GM19023 (cell line): ENCODE results near the gene SLC10A7.

Source experiments
- ATAC-seq: cut with Tn5 transposase; IDR thresholded peaks from one replicate; pipeline ENCODE4 v1.9.1; 2021; ENCODE audit warnings: mild to moderate bottlenecking, moderate library complexity; ENCODE audit not compliant: unreplicated experiment

SLC10A7 gene

DNA sequence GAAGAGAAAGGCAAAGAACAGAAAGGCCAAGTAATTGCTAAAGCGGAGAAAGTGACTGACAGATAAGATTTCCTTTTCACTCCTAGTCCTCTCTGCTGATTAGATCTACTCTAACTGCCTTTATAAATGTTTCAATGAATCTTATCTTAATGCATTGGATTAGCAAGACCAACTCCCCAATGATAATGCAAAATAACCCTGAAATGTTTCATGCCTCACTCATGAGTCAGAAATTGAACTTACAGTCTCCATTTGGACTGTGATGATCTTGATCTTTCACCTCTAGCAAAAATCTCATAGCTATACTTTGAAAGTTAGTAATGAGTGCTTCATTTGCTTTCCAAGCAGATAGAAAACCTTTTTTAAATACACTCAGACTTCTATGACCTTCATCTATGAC, 26.5 kb downstream of the SLC10A7 start:
- no peak for ATAC-seq

GRCh38 chr4:146494143-146494542, 27.6 kb downstream of the SLC10A7 start:
- no peak for ATAC-seq

DNA sequence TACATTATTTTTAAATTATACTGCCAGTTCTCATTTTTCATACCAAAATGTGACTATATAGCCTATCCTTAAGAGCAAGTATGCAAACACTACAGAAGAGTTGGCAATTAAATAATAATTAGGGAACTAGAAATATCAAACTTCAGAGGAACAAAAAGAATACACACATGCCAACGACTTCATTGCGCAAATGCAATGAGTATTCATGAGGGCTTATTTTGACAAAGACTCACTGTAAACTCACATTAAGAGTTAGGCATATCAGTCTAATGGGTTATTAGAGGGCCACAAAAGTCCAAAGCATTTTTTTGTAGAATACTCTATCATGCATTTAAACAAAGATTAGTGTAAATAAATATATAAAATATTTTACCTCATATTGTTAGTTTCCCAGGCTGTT, 31.6 kb downstream of the SLC10A7 start:
- ATAC-seq = no peak

DNA sequence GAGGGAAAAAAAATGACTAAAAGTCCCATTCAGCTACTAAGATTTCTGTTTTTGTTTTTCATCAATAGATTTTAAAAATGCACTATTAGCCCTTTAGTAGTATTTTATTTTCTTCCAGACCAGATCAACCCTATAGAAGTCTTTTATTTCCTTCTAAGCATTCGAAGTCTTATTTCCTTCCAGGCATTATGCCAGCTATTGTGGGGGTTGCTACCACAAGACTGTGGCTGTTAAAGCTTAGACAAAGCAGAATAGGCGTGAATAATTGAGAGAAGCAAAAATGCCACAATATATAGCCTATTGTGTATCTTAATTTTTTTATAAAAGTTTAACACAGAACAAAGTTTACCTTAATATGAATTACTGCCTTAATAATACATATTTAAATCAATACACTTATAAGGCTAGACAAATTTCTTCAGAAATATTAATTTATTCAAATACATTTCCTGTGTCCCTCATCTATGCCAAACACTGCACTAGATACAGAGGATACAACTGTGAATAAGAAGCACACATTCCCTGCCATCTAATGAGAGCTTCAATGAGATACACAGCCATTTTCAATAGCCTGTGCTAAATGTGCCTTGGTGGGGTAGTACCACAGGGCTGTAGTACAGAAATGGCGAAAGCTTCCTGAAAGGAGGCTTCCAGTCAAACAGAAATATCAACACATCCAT, 33.1 kb downstream of the SLC10A7 start:
- no peak for ATAC-seq

DNA sequence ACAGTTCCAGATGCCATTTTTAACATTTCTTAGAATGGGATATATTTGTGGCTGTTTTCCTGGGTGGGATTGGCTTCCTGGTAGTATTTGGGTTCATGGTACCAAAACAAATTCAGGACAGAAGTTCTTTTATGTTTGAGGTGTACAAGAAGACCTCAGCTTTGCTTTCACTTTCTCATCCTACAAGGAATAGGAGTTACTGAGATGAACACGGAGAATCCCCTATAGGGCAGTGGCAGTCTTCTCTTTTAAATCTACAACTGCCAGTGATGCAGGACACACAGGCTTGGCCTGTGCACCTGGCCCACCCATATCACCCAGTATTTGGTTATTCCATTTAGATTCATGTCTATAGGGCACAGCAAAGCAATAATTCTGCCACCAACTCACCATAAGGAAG, 35.2 kb downstream of the SLC10A7 start:
- peak; percentile 85 for ATAC-seq

GRCh38 chr4:146485968-146486367, 35.8 kb downstream of the SLC10A7 start:
- ATAC-seq = no peak

DNA sequence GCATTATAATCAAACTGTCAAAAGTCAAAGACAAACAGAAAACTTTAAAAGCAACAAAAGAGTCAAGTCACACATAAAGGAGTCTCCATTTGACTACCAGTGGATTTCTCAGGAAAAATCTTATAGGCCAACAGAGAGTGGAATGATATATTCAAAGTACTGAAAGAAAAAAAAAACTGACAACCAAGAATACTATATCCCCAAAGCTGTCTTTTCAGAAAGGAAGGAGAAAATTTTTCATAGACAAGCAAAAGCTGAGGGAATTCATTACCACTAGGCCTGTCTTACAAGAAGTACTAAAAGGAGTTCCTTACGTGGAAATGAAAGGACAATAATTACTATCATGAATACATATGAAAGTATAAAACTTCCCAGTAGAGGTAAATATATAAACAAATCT, 39.0 kb downstream of the SLC10A7 start:
- ATAC-seq = no peak

DNA sequence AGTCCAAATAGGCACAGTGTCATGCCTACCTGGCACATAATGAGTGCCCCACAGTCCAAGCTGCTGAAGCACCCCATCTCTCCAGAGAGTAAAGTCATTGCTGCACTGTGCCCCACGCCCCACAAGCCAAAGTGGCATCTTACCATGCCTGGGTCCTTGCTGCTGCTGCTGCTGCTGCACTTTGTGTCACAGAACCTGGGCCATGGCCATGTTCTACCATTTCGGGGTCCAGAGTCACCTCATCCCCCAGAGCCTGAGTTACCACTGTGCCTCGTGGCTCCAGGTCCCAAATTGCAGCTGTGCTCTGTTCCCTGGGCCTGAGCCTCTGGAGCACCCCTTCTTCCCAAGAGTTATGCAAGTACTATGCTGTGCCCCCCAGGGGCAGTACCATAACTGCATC, 40.5 kb downstream of the SLC10A7 start:
- ATAC-seq = no peak

DNA sequence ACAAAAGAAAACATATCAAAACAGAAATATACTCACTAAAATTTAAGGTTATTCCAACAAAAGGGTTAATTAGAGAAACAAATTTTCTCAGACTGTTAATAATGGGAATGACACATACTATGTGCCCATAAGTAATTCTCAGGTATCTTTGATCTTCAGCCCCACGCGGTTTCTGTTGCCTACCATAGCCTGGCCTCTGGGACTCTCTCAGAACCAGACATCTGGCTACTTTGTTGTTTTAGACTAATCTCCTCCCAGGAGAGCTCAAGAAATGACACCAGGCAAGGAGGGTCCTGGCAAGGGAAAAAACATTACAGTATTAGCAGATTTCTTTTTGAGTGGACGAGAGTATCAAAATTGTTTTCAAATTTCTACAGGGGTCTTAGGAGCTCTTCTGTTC, 43.7 kb downstream of the SLC10A7 start:
- peak; percentile 55 for ATAC-seq

DNA sequence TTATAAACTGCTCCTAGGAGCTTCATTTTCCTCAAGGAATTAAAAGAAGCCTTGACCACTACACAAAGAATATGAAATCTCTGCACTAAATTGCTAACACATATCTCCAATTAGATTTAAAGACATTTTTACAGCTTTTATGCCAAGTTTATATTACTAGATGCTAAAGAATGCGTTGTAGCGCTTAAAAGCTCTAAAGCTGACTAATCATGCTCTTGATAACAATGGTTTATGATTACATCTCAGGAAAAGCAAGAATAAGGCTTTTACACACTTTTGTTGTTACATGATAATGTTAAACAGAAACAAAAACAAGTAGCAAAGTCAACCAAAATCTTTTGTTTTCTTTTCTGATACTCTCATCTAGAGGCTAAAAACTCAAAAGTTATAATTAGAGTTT, 44.7 kb downstream of the SLC10A7 start:
- no peak for ATAC-seq

GRCh38 chr4:146472404-146472803, 49.3 kb downstream of the SLC10A7 start:
- ATAC-seq = no peak

- no peak for ATAC-seq
Observed at GRCh38 chr4:146470604-146471003, 51.1 kb downstream of the SLC10A7 start.

- ATAC-seq = no peak
Observed at GRCh38 chr4:146469022-146469421, 52.7 kb downstream of the SLC10A7 start.

DNA sequence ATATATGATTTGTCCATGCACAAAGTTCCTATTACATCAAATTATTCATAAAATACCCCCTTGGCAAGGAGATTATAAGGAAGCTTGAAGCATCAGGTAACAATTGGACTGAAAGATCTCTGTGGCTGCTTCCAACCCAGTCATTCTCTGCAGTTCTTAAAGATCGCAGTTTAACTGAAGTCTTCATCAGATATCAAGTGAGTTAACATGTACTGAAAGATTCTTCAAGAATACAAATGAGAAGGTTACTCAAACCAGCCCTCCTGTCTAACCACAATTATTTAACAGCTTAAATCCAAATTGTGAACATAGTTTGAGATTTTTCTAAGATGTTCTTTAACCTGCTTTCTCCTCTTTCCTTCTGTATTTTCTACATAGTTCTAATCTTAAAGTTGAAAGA, 56.1 kb downstream of the SLC10A7 start:
- ATAC-seq = no peak

- ATAC-seq = no peak
Observed at GRCh38 chr4:146462251-146462650, 59.5 kb downstream of the SLC10A7 start.

DNA sequence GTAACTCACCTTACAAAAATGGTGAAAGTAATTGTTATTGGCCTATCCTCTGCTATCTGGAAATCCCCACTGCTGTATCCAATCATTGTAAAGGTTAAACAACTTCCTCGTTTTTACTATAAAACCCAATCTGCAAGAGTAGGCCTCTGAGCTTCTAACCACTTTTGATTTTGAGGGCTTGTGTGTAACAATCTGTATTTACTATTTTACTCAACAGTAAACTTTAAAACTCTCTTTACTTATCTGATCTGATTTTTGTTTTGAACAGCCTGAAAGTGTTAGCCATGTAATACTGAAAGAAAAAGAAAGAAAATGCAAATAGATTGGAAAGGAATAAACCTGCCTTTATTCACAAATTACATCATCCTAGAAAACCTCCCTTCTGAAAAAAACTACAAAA, 63.1 kb downstream of the SLC10A7 start:
- ATAC-seq = peak; percentile 97

GRCh38 chr4:146456681-146457080, 65.1 kb downstream of the SLC10A7 start:
- ATAC-seq = no peak

DNA sequence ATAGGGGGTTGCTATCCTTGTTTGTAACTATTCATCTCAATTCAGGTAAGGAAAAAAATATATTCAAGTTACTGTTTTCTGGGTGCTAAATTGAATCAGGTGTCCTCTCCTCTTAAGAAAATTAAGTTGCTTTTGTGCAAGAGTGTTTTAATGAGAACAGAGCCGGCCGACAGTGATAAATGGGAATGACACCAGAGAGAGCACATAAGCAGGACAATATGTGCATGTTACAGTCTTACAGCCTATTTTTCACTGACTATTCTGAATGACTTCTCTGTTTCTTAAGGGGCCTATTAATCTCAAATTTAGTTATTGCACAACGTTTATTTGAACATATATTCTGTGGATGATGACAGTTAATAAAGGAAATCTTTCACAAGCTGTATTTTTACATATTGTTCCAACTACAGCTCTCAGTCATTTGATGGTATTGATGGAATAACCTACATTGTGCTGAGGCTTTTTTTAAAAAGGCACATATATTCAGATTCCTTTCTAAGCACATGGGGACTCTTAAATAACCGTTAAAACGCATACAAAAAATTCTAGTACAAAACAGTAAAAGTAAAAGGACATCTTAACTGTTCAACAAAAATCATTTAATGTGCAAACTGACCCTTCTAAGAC, 68.4 kb downstream of the SLC10A7 start:
- ATAC-seq = no peak

DNA sequence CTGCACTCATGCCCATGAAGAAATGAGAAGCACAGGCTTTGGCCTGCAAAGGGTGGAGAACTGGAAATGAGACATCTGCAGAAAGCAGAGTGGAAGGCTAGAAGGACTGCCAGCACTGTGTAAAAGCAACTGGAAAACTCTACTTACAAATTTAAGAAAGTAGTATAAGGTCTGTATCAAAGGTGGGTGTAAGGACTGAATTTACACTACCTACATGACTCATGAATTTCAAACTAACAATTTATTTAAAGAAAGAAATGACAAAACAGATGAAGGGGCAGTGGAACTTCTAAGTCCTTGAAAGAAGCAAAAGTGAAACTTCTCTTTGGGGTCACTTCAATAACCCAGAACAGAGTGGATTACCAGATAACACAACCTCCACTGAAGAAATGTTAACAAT, 71.2 kb downstream of the SLC10A7 start:
- ATAC-seq = peak; percentile 90

- no peak for ATAC-seq
Observed at GRCh38 chr4:146446555-146446954, 75.2 kb downstream of the SLC10A7 start.

- ATAC-seq = no peak
Observed at GRCh38 chr4:146445198-146446150, 76.3 kb downstream of the SLC10A7 start.

GRCh38 chr4:146443525-146443924, 78.2 kb downstream of the SLC10A7 start:
- no peak for ATAC-seq
